Heart right ventricle (tissue), 16 donors: ENCODE measurements around the gene OR52A5. TPM values are rescaled to one million over a fixed set of nuclear protein-coding genes. Genes with fewer than 3 reads are reported as not detected.
A peak's percentile ranks its signal among the peaks of the same experiment; 100 is the strongest.

Experiments
- ATAC-seq, 8 donors: fragments of 200-7000 bp; cut with Tn5 transposase; one replicate each; pipeline ENCODE4 v1.9.1; 2020; ENCODE audit warnings: mild to moderate bottlenecking in 8 of 8, moderate library complexity in 8 of 8, moderate number of reproducible peaks in 1 of 8
- DNase-seq, 2 donors: peaks; one replicate each; pipeline ENCODE4 v3.0.0-alpha.2; 2020
- H3K27ac ChIP-seq, 10 donors: fragments of 200-600 bp; sonication (generic) in 2 of 10; one replicate each; pipeline versions ENCODE4 v1.5.0 to v1.8.0; 2020 to 2022; ENCODE audit warnings: mild to moderate bottlenecking in 3 of 10
- H3K27me3 ChIP-seq, 7 donors: fragments of 200-600 bp; one replicate each; pipeline ENCODE4 v1.8.0; 2021 to 2022; ENCODE audit warnings: mild to moderate bottlenecking in 2 of 7
- H3K36me3 ChIP-seq, 9 donors: fragments of 200-600 bp; sonication (generic) in 1 of 9; one replicate each; pipeline versions ENCODE4 v1.5.0 to v1.8.0; 2020 to 2022; ENCODE audit warnings: mild to moderate bottlenecking in 2 of 9
- H3K4me1 ChIP-seq, 9 donors: fragments of 200-600 bp; sonication (generic) in 1 of 9; one replicate each; pipeline versions ENCODE4 v1.5.0 to v1.8.0; 2020 to 2022; ENCODE audit warnings: mild to moderate bottlenecking in 4 of 9
- H3K4me3 ChIP-seq, 10 donors: fragments of 200-600 bp; sonication (generic) in 2 of 10; one replicate each; pipeline versions ENCODE4 v1.5.0 to v1.8.0; 2020 to 2022; ENCODE audit warnings: mild to moderate bottlenecking in 7 of 10, moderate library complexity in 2 of 10
- H3K9me3 ChIP-seq, 11 donors: fragments of 200-600 bp in 10 of 11; sonication (generic) in 2 of 11; one replicate each; pipeline versions ENCODE4 v1.5.0 to v1.8.0; 2013 to 2022; ENCODE audit warnings: mild to moderate bottlenecking in 2 of 11, control low read depth in 1 of 11, moderate library complexity in 1 of 11
- CTCF ChIP-seq, 9 donors: fragments of 200-600 bp; sonication (generic) in 2 of 9; IDR thresholded peaks; one replicate each; pipeline versions ENCODE4 v1.5.0 to v1.8.0; 2021 to 2022; ENCODE audit warnings: antibody characterized with exemption in 9 of 9, mild to moderate bottlenecking in 5 of 9, moderate library complexity in 1 of 9
- WGBS, 2 donors: extraction: QIAGEN DNeasy Blood & Tissue Kit; methylation state at CpG; one replicate each; pipeline ENCODE4 v1.1.7; 2013; ENCODE audit warnings: inconsistent platforms in 1 of 2; 5-methylcytosine and 5-hydroxymethylcytosine counted together
- intact Hi-C, 10 donors: fragments of 100-400 bp; cut with DNase I; formaldehyde crosslinking; loops; one replicate each; pipeline versions ENCODE4 v1.11.1 to v1.14.2; 2022
- polyA plus RNA-seq, 2 donors: library from polyadenylated mRNA; stranded (reverse); fragments of 200-250 nt; gene quantifications; one replicate each; pipeline ENCODE4 v1.2.3, GENCODE V29; 2013
- total RNA-seq, 10 donors: library from RNA; stranded (reverse); fragmentation: NEBNext Ultra II Directional in 3 of 10; extraction: Animal tissue kit (Norgen Biotek cat#: 25700) in 3 of 10; gene quantifications; one replicate each; pipeline versions ENCODE4 v1.2.1 to v1.2.4, GENCODE V29; 2021 to 2023
- donor health status: Arrhythmogenic right ventricular cardiomyopathy.
- donor health status: ischemic (EF 13 %, LVEDD 7.1; RV severe dilation, severe dysfunction).
- donor health status: healthy with polysubstance abuse.
- donor health status: DM: no; HTN: yes; CAD: no.
- donor health status: DM: no; HTN: no; CAD: no.
- donor health status: ischemic (EF 25% LVEDD 6.9; RV normal size, moderate dysfunction).
- donor health status: ischemic (EF 25% LVEDD 5.7; RV mildly dilated, moderate dysfunction).
- donor health status: healthy.
- donor health status: DM: yes; HTN: yes; CAD: no.
- donor health status: Ischemic cardiomyopathy.
- donor health status: ischemic (EF 35%, LVEDD 5.7; RV mildly dilated, moderate dysfunction).
- donor health status: nonischemic (EF 11% LVEDD 7.7; RV severe dilation, severe dysfunction).
- donor health status: DM: yes; HTN: yes; CAD: no.
- donor health status: PGD.
- donor health status: ischemic (EF 29% LVEDD 5.4; RV normal size, mild dysfunction).
- donor health status: nonischemic (EF 23%, LVEDD 6.1; RV moderate dilation, normal function).

OR52A5 gene
- total and polyA plus RNA-seq, 12 donors: not detected

- ATAC-seq (no peak), DNase-seq (no peak)
- no peak for TF ChIP-seq CTCF (IDR thresholded peaks at IDR 0.05)
- H3K9me3 ChIP-seq: peaks cover 0 to 4% (median 0%) of the 10 kb centered on the region in 11 donors
- H3K36me3 ChIP-seq: no peaks in the 10 kb centered on the region
- no peaks in the 10 kb centered on the region for H3K4me1 ChIP-seq
- H3K27ac ChIP-seq: no peak overlapping the region
- WGBS, 2 donors: 63 to 67% methylated on average over 4 of the region's 4 CpGs
- H3K4me3 ChIP-seq: no peak overlapping the region
- intact Hi-C loops: loop anchor here in 9 of 10 donors (1.0 to 10.0 kb wide), 6 partner anchors 255 to 690 kb away; partner anchors contain the start of genes OR51M1 (in 6 of the 9) and OR52N2 (in 6 of the 9)
- H3K27me3 ChIP-seq: peaks cover 0 to 11% (median 0%) of the 10 kb centered on the region in 7 donors
Observed at GRCh38 chr11:5124891-5125620, 13.1 kb downstream of the OR52A5 start.

- peak; percentile 49 to 83 (median 72) for TF ChIP-seq CTCF (IDR thresholded peaks at IDR 0.05)
- ATAC-seq (peak in 5 of 8 donors; percentile 47 to 70 (median 59)), DNase-seq (peak; percentile 18 to 54)
- Histone ChIP-seq H3K36me3 (no peaks in the 10 kb centered on the region), H3K27me3 (peaks cover 0 to 11% (median 0%) of the 10 kb centered on the region in 7 donors), H3K27ac (no peak overlapping the region), H3K9me3 (peaks cover 0 to 4% (median 0%) of the 10 kb centered on the region in 11 donors), H3K4me3 (no peak overlapping the region), H3K4me1 (no peaks in the 10 kb centered on the region)
- intact Hi-C loops: loop anchor here in 9 of 10 donors (1.0 to 10.0 kb wide), 6 partner anchors 256 to 691 kb away; partner anchors contain the start of genes OR51M1 (in 6 of the 9) and OR52N2 (in 6 of the 9)
- WGBS, 2 donors: 4 to 6% methylated on average over 4 of the region's 4 CpGs
Observed at GRCh38 chr11:5123802-5124521, 14.2 kb downstream of the OR52A5 start.

GRCh38 chr11:5118893-5119292 lies 19.3 kb downstream of the OR52A5 start:
- H3K4me1 ChIP-seq: no peaks in the 10 kb centered on the region
- H3K4me3 ChIP-seq: no peak overlapping the region
- no peaks in the 10 kb centered on the region for H3K9me3 ChIP-seq
- no peak overlapping the region for H3K27ac ChIP-seq
- H3K36me3 ChIP-seq: no peaks in the 10 kb centered on the region
- intact Hi-C loops: no loop called here
- ATAC-seq: no peak
- no peak for DNase-seq
- peaks cover 0 to 11% (median 5%) of the 10 kb centered on the region in 7 donors for H3K27me3 ChIP-seq
- 85 to 86% methylated on average over 1 of the region's 1 CpG for WGBS, 2 donors
- no peak for TF ChIP-seq CTCF (IDR thresholded peaks at IDR 0.05)

- Histone ChIP-seq H3K4me1 (no peaks in the 10 kb centered on the region), H3K27me3 (peaks cover 0 to 7% (median 4%) of the 10 kb centered on the region in 7 donors)
- ATAC-seq: no peak
Observed at GRCh38 chr11:5117588-5117987, 20.6 kb downstream of the OR52A5 start.

More at GRCh38 chr11:5117588-5117987, 20.6 kb downstream of the OR52A5 start:
- DNase-seq: no peak
- Histone ChIP-seq H3K27ac (no peak overlapping the region), H3K4me3 (no peak overlapping the region), H3K9me3 (no peaks in the 10 kb centered on the region), H3K36me3 (no peaks in the 10 kb centered on the region)
- TF ChIP-seq CTCF (IDR thresholded peaks at IDR 0.05): no peak
- intact Hi-C loops: no loop called here
